HG03280 (cell line): ENCODE data around the gene RHOH.
"Not testable (repeated sequence)": the region's sequence is repeated elsewhere in the genome, so short reads cannot be mapped to it uniquely, and the experiment has no call there.

Experiments
- ATAC-seq: cut with Tn5 transposase; IDR thresholded peaks from one replicate; pipeline ENCODE4 v1.9.1; 2021; ENCODE audit warnings: mild to moderate bottlenecking, moderate library complexity; ENCODE audit not compliant: unreplicated experiment

Gene RHOH

GRCh38 chr4:40196724-40197281, at the start of gene RHOH:
Gene RHOH (plus strand): TSS chr4:40197031. CDS start chr4:40243387, 46,356 bp downstream.
- peak; percentile 23 for ATAC-seq

GRCh38 chr4:40147490-40147889, 49.3 kb upstream of the RHOH start:
- ATAC-seq, result not testable (repeated sequence)

- peak; percentile 59 for ATAC-seq
Observed at GRCh38 chr4:40149960-40150385, 46.9 kb upstream of the RHOH start.

GRCh38 chr4:40150932-40151331, 45.9 kb upstream of the RHOH start:
- no peak for ATAC-seq

GRCh38 chr4:40152637-40153036, 44.2 kb upstream of the RHOH start:
- ATAC-seq, result no peak

GRCh38 chr4:40157436-40157835, 39.4 kb upstream of the RHOH start:
- ATAC-seq, result no peak

GRCh38 chr4:40160258-40160657, 36.6 kb upstream of the RHOH start:
- ATAC-seq, result no peak

- ATAC-seq, result no peak
Observed at GRCh38 chr4:40164459-40164858, 32.4 kb upstream of the RHOH start.

GRCh38 chr4:40165916-40166315, 30.9 kb upstream of the RHOH start:
- no peak for ATAC-seq

- ATAC-seq, result no peak
Observed at GRCh38 chr4:40168070-40168469, 28.8 kb upstream of the RHOH start.

GRCh38 chr4:40170588-40170987, 26.2 kb upstream of the RHOH start:
- ATAC-seq, result no peak

- peak; percentile 71 for ATAC-seq
Observed at GRCh38 chr4:40173470-40173875, 23.4 kb upstream of the RHOH start.

GRCh38 chr4:40176602-40177001, 20.2 kb upstream of the RHOH start:
- ATAC-seq, result no peak

GRCh38 chr4:40177591-40177990, 19.2 kb upstream of the RHOH start:
- ATAC-seq, result no peak

- ATAC-seq, result no peak
Observed at GRCh38 chr4:40178672-40179071, 18.2 kb upstream of the RHOH start.

- no peak for ATAC-seq
Observed at GRCh38 chr4:40179360-40179759, 17.5 kb upstream of the RHOH start.

- ATAC-seq, result no peak
Observed at GRCh38 chr4:40180356-40180755, 16.5 kb upstream of the RHOH start.

GRCh38 chr4:40182001-40182400, 14.8 kb upstream of the RHOH start:
- no peak for ATAC-seq

- ATAC-seq, result no peak
Observed at GRCh38 chr4:40182954-40183353, 13.9 kb upstream of the RHOH start.

- no peak for ATAC-seq
Observed at GRCh38 chr4:40183615-40184411, 13.0 kb upstream of the RHOH start.

- ATAC-seq, result no peak
Observed at GRCh38 chr4:40185830-40186664, 10.8 kb upstream of the RHOH start.

- ATAC-seq, result no peak
Observed at GRCh38 chr4:40186665-40187014, 10.2 kb upstream of the RHOH start.
